MV-4-11 (cell line): Measurements from ENCODE around the gene SLC37A1.

ENCODE experiments used
- DNase-seq: peaks from one replicate; lab custom pipeline; 2025; lab: John Stamatoyannopoulos, UW

SLC37A1 gene

GRCh38 chr21:42578761-42579415 is 65.2 kb downstream of the SLC37A1 start:
- no peak for DNase-seq

GRCh38 chr21:42579456-42580075 is 65.9 kb downstream of the SLC37A1 start:
- no peak for DNase-seq

DNA sequence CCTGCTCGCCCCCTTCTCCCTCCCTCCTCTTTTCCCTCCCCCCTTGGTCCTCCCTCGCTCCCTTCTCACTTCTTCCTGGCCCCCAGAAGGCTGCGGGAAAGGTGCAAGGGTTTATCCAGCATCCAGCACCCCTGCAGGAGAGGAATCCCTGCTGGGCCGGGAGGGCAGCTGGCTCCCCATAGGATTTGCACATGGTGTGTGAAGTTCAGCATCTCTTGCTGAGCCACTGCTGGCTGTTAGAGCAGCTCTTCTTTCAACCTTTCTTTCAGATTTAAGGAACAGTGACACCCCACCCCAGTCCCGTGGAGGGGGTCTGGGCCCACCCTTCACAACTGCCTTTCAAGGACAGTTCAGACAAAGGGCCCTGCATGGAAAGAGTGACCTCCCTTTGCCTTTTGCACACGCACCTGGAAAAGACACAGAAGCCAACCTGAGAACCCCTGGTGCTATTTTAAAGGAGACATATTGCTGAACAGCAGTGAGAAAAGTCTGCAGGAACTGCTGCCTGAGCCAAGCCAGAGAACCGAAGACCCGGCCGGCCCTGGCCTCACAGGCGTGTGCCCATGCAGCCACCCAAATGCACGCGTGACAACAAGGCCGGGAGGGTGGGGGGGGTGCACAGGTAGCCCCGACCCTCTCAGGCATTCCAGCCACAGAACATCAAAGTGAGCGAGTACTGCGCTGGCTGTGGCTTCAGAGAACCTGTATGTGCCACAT is 66.6 kb downstream of the SLC37A1 start:
- DNase-seq = no peak

GRCh38 chr21:42580793-42581321 is 67.2 kb downstream of the SLC37A1 start:
- no peak for DNase-seq

DNA sequence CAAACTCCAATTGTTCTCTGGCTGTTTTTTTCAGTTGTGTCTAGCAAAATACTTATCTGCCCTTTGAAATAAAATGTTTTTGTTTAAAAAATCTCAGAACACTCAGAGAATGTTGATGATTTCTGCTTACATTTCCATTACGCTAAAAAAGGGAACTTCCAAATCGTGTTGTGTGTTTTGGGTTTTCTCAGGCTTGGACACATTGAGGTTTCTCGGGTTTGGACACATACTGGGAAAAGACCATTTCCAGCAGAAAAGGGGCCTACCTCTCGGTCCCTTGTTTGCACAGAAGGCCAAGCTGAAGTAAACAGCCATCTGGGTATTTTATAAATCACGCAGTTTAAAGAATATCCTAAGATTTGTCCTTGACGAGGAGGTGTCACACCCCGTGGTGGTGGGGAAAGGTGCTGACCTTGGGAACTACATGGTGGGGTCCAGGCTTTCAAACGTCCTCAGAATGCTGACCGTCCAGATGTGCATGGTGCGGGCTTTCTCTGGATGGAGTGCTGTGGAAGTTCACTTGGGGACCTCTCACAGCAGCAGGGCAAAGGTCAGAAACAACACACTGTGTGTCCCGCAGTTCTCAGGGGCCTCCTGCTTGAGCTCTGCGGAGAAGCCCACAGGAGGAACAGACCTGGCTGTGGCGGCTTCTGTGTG is 67.8 kb downstream of the SLC37A1 start:
- no peak for DNase-seq

DNA sequence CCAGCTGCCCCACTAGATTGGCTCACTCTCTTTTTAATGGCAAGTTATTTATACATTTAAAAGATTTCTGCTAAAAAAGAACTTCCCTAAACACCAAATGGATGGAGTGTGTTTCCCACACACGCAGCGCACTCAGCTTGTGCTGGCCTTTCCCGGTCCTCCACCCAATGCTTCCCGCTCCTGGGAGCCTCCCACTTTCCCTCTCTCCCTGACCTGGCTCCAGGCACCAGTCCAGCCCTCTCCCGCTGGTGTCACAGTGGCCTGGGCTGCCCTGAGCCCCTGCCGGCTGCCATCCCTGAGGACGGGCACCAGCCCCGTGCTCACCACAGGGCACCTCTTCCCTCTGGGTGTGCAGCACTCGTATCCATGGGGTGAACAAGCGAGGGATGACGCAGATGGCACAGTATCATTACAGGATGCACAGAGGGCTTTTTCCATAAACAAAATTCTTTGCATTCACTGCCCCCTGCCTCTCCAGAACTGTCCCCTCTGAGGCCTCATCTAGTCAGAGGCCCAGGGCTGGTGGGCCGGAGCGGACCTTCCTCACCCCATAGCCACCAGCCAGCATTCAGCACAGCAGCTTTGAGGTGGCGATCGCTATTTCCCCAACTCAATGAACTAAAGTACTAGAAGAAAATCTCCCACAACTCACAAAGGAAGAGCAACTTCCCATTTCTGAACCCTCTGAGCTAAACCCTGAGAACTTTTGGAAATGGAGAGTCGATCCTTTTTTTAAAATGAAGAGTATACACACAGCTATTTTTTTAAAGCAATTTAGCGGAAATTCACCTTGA is 68.5 kb downstream of the SLC37A1 start:
- no peak for DNase-seq

- DNase-seq = no peak
These were observed 69.3 kb downstream of the SLC37A1 start for GRCh38 chr21:42582787-42583476.

GRCh38 chr21:42583477-42584295 is 70.0 kb downstream of the SLC37A1 start:
- no peak for DNase-seq

- DNase-seq = no peak
These were observed 70.6 kb downstream of the SLC37A1 start for GRCh38 chr21:42584296-42584641.

GRCh38 chr21:42585881-42586280 is 72.2 kb downstream of the SLC37A1 start:
- DNase-seq = no peak

DNA sequence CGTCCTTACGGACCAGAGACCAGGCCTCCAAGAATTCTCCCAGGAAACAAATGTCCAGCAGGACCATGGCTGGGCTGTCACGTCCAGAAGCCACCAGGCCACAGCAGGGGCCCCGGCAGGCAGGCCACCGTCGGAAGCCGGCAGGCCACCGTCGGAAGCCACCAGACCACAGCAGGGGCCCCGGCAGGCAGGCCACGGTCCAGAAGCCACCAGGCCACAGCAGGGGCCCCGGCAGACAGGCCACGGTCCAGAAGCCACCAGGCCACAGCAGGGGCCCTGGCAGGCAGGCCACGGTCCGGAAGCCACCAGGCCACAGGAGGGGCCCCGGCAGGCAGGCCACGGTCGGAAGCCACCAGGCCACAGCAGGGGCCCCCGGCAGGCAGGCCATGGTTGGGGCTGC is 72.8 kb downstream of the SLC37A1 start:
- DNase-seq = no peak

GRCh38 chr21:42587036-42587435 is 73.4 kb downstream of the SLC37A1 start:
- DNase-seq = no peak

GRCh38 chr21:42590431-42591131 is 76.9 kb downstream of the SLC37A1 start:
- no peak for DNase-seq

- no peak for DNase-seq
These were observed 77.7 kb downstream of the SLC37A1 start for GRCh38 chr21:42591170-42591869.

DNA sequence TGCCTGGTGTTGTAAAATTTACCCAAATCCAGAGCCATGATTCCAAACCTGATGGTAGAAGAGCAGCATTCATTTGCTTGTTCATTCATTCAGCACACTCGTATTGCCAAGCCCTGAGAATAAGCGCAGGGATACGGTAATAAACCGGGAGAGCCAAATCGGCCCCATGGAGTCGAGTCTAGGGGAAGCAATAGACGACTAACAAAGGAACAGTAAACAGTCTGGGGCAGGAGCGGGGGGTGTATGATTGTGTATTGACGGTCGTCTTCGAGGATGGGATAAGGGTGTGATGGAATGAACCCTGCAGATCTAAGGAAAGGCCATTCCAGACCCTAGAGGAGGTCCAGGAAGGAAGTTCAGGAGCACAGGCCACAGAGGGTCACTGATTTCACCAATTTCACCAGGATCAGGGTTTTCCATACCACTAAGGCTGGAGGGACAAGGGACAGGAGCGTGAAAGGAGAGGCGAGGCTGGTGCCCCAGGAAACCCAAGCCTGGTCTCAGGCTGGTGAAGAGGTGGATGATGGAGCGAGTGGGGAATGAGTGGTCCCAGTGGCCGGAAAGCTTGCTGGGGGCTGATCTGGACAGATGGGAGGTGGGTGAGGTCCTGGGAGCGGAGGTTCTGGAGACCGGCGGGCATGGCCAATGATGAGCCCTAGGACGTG is 78.6 kb downstream of the SLC37A1 start:
- DNase-seq = no peak

DNA sequence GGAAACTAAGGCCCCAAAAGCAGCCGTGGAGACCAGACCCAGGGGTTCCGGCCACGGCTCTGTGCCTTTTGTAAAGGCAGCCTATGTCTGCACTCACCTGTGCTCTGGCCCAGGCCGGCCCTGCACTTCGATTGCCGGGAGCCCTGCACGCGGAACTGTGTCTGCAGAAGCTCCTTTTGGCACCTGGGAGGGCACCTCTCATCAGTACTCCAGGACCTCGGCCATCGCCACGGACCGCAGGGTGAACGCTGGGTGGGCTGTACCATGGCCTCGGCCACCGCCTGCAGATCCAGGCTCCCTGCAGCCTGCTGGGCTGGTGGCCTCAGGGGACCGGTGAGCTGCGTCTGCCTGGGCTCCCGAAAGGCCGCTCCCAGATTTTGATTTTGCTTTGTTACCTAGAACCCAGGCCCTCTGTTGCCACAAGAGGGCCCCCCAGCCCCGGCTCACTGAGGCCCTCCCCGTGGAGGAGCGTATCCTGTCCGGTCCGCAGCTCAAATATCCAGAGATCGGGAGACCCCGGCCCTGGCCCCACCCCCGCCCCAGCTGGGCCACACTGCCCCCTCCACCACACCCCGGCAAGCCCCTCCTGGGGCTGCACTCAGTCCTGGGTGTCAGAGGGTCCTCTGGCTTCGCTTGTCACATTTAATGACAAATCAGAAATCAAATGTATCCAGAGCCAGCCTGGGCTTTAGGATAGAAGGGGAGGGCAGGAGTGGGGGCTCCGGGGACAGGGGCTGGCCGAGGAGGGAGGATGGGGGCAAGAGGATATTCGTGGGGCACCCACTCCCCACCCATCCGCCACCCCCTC is 79.6 kb downstream of the SLC37A1 start:
- no peak for DNase-seq

DNA sequence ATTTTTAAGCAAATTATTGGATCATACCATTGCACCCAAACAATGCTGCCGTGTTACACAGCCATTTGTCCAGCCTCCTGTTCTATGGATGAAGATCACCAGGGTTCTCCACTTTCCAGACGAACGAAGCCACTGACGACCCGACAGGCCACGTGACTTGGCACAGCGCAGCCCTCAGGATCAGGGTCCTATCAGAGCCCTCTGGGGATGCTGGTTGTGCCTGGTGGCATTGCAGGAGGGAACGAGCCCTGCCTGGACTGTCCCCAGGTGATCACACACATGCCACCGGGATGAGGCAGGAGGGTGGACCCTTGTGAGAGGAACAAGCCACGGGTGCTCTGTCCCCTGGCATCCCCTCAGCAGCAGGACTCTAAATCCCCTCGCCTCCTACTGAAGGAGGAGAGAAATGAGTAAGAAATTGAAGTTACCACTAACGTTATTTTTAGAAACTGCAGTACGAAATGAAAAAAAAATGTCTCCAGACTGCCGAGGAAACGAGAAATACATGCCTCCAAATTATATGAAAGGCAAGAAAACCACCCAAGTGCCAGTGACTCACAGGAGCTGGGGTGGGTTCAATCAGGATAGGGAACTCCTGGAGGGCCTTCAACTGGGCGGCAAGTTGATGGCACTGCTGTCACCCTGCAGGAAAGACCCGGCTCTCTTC is 81.1 kb downstream of the SLC37A1 start:
- DNase-seq = peak; percentile 73
